ENCODE results near the gene TFEB.

The TFEB gene

GRCh38 chr6:41724228-41724580 is 11.2 kb downstream of the TFEB start:
- DNase-seq, result peak in 1 of 56 donors; percentile 7

DNA sequence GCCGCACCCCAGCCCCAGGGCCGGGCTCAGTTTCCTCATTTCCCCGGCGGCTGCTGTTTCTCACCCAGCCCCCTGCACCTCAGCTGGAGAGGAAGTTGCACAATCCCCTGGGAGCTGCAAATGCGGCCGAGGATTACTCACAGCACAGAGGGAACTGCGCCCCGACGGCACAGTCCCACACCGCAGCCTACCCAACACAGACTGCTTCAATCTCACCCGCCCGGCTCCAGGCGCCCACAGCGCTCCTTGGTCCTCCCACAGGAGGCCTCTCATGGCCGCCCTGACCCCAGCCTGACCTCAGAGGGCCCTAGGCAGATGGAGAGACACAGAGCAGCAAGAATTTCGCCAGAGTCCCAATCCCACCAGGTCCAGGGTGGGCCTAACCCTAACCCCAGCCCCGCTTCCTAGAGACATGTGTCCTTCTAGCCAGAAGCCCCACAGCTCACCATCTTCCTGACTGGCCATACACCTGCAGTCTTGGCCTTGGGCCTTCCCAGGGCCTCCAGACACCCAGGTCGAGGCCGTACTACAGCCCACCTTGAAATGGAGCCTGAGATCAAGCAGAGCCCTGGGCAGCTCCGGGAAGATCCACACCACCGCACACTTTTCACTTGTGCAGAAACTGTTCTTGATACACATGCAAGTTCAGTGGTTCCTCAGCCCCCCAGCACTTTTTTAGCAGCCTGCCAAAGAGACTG is 11.7 kb downstream of the TFEB start:
- peak in 29 of 56 donors; percentile 12 to 67 (median 38) for DNase-seq

DNA sequence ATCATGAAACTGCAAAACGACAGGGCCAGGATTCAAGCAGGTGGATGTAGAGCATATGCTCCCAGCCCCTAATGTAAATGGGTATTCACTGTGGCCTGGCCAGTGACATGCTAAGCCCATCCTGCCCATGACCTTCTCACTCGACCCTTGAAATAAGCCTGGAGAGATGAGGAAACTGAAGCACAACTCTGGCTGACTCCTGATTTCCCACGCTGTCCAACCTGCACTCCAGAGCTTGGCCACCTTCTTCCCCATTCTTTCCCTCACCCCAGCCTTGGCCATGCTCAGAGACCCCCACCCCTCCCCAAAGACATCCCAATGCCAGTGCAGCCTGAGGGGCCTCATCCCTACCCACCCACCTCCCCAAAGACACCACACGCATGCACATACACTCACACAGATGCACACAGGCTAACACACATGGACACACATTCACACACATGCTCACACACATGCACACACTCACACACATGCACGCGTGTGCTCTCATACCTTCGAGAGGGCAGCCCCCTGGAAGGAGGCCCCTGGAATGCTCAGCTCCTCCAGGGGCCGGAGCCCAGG is 12.4 kb downstream of the TFEB start:
- no peak for DNase-seq

DNA sequence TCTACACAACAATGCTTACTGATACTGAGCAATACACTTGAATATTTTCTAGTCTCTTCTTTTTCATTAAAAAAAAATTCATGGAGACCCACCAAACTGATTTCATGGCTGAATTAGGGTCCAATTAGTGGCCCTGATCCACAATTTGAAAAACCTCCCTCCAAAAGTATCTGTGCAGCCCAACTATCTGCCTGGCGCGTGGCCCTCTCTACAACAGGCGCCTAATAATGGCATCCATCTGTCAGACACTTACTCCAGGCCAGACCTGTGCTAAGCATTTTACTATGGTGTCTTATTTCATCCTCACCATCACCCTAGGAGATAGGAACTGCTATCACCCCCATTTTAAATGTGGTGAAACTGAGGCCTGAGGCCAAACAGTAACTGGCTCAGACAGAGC is 14.0 kb downstream of the TFEB start:
- no peak for DNase-seq

GRCh38 chr6:41720783-41721182 is 14.6 kb downstream of the TFEB start:
- DNase-seq, result no peak

DNA sequence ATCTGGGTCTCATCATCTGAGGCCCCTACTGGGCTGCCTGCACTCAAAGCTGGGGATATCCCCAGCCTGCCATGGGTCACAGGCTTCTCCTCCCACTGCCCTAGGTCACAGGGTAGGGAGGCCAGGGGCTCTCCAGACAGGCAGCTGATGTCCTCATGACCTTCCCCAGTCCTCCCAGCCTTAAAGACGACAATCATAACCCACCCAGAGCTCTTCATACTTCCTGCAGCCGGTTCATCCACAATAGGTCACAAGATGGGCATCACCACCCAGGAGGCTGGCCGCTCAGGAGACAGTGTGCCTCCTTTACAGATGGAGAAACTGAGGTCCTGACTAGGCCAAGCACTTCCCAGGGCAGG is 15.2 kb downstream of the TFEB start:
- DNase-seq, result no peak

GRCh38 chr6:41719436-41720261 is 15.8 kb downstream of the TFEB start:
- DNase-seq, result no peak

- no peak for DNase-seq
These were observed 16.6 kb downstream of the TFEB start for GRCh38 chr6:41718828-41719227.

DNA sequence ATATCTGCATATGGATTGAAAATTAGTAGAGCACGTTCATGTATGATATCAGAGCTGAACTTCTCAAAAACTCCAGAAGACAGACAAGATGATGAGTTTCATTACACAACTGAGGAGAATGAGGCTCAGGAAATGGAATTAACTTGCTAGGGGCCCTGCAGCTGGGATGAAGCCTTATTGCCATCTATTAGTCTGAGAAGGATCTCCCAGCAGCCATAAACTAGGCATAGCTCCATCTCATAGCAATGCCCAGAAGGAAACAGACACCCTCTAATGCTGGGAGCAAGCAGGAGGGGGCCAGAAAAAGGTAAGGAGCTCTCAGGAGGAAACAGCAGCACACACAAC is 18.0 kb downstream of the TFEB start:
- DNase-seq, result no peak

DNA sequence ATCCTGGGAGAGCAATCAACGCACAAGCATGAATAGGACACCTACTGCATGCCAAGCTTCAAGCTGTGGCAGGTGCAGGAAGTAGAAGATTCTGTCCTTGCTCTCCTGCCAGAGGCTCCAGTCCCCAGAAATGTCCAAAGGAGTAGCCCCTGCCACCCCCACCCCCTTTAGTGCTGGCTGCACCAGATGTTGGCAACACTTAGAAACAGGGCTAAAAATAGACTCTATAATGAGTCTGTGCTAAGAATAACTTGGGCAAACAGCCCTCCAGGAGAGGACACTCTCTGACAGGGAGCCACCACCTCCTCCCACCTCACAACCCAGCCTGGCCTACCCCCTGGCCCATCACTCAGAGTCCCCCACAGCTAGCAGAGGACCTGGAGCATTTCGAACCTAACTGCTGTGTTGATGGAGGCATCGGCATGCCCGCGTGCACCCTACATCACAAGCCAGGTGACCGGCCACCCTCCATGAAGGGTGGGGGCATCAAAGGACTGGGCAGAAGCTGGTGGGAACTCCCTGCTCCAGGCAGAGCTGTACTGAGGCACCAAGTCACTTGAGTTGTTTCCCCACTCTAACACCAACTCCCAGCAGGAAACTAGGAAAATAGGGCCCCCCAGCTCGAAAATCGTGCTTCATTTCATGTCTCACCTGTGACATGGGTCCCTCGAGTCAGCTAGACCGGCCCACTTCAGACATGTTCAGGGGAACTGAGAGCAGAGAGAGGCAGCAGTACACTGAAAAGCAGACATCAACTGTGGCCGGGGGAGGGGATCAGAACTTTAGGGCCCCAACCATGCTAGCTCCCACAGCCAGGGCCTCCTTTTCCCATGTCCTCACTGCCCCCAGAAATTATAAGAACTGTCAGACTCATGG is 18.7 kb downstream of the TFEB start:
- DNase-seq, result no peak

DNA sequence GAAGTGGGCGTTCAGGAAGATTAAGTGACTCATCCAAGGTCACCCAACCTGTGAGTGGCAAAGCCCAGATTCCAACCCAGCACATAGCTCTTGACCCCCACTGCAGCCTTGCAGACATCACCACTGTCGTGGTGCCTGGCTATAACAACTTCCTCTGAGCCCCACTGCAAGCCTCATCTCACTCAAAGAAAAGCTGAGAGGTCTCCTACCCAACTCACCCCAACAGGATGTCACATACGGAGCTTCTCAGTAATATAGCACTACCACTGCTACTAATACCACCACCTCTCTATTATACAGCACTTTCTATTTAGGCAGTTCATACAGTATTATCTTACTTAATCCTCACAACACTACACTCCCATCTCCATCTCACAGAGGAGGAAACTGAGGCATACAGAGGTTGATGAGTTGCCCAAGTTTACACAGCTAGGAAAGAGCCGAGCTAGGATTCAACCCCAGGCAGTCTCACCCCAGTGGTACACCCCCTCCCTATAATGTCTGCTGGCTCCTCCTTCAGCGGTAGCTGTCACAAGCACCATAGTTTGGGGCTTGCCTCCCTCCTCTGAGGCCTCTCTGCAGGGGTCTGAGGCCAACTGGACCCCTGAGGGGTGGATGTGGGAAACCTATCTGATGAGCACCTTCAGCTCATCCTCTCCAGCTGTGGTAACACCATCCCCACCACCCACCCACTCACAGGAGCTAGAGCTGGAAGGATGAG is 19.5 kb downstream of the TFEB start:
- DNase-seq, result no peak

- peak in 2 of 56 donors; percentile 24 to 25 for DNase-seq
These were observed 20.7 kb downstream of the TFEB start for GRCh38 chr6:41714556-41715273.

DNA sequence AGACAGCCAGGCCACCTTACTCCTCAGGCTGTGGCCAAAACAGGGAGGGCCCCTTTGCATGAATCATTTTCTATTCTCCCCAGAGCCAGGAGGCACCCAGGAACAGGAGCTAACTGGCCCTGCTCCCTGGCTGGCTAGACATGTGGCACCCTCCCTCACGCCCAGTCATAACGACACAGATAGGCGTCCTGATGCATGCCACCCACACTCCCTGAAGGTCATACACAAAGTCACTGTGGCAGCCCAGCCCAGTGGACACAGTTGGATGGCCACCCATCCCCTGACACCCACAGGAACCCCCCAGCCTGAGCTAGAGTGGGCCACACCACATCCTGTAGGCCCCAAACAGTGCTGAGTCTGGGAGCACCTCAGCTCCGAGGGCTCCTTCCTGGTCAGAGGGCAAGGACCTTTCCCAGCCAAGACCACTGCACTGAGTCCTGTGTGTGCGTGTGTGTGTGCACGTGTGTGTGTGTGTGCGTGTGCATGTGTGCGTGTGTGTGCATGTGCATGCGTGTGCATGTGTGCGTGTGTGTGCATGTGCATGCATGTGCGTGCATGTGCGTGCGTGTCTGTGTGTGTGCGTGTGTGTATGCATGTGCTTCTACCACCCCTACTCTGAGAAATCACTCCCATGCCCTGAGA is 21.6 kb downstream of the TFEB start:
- peak in 8 of 56 donors; percentile 16 to 58 (median 46) for DNase-seq

- DNase-seq, result peak in 45 of 56 donors; percentile 35 to 91 (median 69)
These were observed 22.2 kb downstream of the TFEB start for GRCh38 chr6:41713159-41713649.

GRCh38 chr6:41712651-41713103 is 22.7 kb downstream of the TFEB start:
- peak; percentile 47 to 97 (median 91) for DNase-seq

GRCh38 chr6:41711323-41712038 is 23.9 kb downstream of the TFEB start:
- peak in 2 of 56 donors; percentile 19 to 50 for DNase-seq

- no peak for DNase-seq
These were observed 26.0 kb downstream of the TFEB start for GRCh38 chr6:41709375-41709774.

DNA sequence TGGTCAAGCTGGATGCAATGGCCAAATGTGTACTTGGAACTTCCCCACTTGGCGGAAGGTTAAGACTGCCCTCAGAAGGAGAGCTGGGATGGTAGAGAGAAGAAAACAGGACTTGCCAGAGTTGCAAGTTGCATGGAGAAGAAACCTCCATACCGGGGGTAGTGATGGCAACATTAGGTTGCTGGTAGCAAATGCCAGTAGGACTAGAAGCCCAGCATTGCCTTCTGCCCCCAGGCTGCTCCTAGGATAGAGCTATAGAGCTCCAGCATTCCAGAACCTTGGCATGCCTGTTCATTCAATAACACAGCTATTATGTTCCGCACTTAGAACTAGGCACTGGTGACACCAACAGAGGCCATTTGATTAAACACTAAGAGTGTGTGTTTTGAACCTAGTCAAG is 26.6 kb downstream of the TFEB start:
- DNase-seq, result no peak
